ENCODE measurements around the gene EHMT2.

Gene EHMT2

GRCh38 chr6:31875877-31876276 lies 21.6 kb downstream of the EHMT2 start:
- Mint-ChIP-seq H3K4me1 (peaks cover 41% of the 10 kb centered on the region), H3K4me3 (no peak overlapping the region), H3K27me3 (ENCODE audit: low read depth, poor library complexity) (peaks cover 8% of the 10 kb centered on the region), H3K36me3 (ENCODE audit: low read depth) (peaks cover 18% of the 10 kb centered on the region), H3K9me3 (no peaks in the 10 kb centered on the region), H3K27ac (no peak overlapping the region)
- TF ChIP-seq CTCF (IDR thresholded peaks at IDR 0.05): no peak
- DNase-seq: no peak

- no peak overlapping the region for H3K27ac Mint-ChIP-seq
- no peaks in the 10 kb centered on the region for H3K9me3 Mint-ChIP-seq
- H3K4me3 Mint-ChIP-seq: no peak overlapping the region
- peaks cover 8% of the 10 kb centered on the region for H3K27me3 Mint-ChIP-seq (ENCODE audit: low read depth, poor library complexity)
- H3K4me1 Mint-ChIP-seq: peaks cover 48% of the 10 kb centered on the region
- TF ChIP-seq CTCF (IDR thresholded peaks at IDR 0.05): no peak
- DNase-seq: no peak
- H3K36me3 Mint-ChIP-seq (ENCODE audit: low read depth): peaks cover 10% of the 10 kb centered on the region
Observed at GRCh38 chr6:31874836-31875572, 22.5 kb downstream of the EHMT2 start.

DNA sequence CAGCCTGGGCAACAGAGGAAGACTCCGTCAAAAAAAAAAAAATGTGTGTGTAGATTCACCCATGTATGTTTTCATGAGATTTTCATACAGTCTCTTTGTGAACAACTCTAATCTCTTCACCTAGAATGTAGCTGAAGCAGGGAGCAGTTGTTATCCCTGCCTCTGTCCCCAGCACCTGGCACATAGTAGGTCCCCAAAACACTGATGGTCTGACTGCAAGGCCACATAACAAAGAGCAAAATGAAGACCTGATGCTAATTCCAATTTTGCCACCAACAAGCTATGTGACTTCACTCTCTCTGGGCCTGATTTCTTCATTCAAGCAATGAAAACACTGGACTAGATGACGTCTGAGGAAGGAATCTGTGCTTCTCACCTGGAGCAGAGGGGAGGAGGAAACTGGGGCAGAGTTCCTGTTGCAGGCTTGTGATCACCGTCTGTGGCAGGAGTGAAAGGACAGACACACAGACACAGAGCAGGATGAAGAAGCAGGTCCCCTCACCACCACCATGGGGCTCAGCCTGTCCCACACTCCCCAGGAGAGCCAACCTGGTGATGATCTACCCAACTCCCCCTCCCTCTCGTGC lies 23.3 kb downstream of the EHMT2 start:
- H3K4me3 Mint-ChIP-seq: no peak overlapping the region
- peaks cover 2% of the 10 kb centered on the region for H3K36me3 Mint-ChIP-seq (ENCODE audit: low read depth)
- H3K4me1 Mint-ChIP-seq: peaks cover 49% of the 10 kb centered on the region
- peaks cover 8% of the 10 kb centered on the region for H3K27me3 Mint-ChIP-seq (ENCODE audit: low read depth, poor library complexity)
- no peak for DNase-seq
- H3K27ac Mint-ChIP-seq: no peak overlapping the region
- TF ChIP-seq CTCF (IDR thresholded peaks at IDR 0.05): no peak
- H3K9me3 Mint-ChIP-seq: no peaks in the 10 kb centered on the region

GRCh38 chr6:31871046-31871659 lies 26.3 kb downstream of the EHMT2 start:
- peak overlapping the region; percentile 88 for H3K27ac Mint-ChIP-seq
- H3K36me3 Mint-ChIP-seq (ENCODE audit: low read depth): no peaks in the 10 kb centered on the region
- TF ChIP-seq CTCF (IDR thresholded peaks at IDR 0.05): no peak

DNA sequence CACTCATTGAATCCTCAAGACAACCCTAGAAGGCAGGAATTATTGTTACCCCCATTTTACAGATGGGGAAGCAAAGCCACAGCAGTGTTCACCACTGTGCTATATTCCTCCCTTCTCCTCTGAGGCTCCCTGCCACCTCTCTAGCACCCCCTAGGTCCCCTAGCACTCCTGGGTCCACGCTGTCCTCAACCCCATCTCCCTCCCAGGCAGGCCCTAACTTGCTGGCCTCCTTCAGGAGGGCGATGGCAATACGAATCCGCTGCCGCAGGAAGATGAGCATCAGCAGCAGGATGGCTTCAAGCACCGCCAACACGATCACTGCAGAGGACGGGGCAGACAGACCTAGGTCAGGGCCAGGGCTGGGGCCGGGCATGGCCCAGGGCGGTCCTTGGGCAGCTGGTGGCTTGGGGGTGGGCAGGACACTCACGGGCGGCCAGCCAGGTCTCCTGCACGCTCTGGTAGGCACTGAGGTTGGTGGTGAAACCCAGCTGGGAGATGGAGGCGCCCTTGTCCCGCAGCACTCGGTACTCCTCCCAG lies 27.0 kb downstream of the EHMT2 start:
- Mint-ChIP-seq H3K36me3 (ENCODE audit: low read depth) (no peaks in the 10 kb centered on the region), H3K9me3 (no peaks in the 10 kb centered on the region), H3K4me3 (no peak overlapping the region), H3K4me1 (peaks cover 38% of the 10 kb centered on the region), H3K27me3 (ENCODE audit: low read depth, poor library complexity) (peaks cover 7% of the 10 kb centered on the region), H3K27ac (no peak overlapping the region)
- no peak for TF ChIP-seq CTCF (IDR thresholded peaks at IDR 0.05)
- no peak for DNase-seq

More at GRCh38 chr6:31871046-31871659, 26.3 kb downstream of the EHMT2 start:
- H3K27me3 Mint-ChIP-seq (ENCODE audit: low read depth, poor library complexity): peaks cover 8% of the 10 kb centered on the region
- no peak overlapping the region for H3K4me3 Mint-ChIP-seq
- H3K4me1 Mint-ChIP-seq: peaks cover 36% of the 10 kb centered on the region
- no peaks in the 10 kb centered on the region for H3K9me3 Mint-ChIP-seq
- DNase-seq: no peak

Measured in nephron progenitor cell (in vitro differentiated cells).